ENCODE results near the gene SBNO2. TPM values are rescaled to one million over a fixed set of nuclear protein-coding genes. Genes with fewer than 3 reads are reported as not detected.
A peak's percentile ranks its signal among the peaks of the same experiment; 100 is the strongest.

Gene SBNO2
- total and polyA plus RNA-seq, 2 donors (not counting 1 experiment from before 2014, with no cell fraction given) = 42.8 to 83.3 TPM

DNA sequence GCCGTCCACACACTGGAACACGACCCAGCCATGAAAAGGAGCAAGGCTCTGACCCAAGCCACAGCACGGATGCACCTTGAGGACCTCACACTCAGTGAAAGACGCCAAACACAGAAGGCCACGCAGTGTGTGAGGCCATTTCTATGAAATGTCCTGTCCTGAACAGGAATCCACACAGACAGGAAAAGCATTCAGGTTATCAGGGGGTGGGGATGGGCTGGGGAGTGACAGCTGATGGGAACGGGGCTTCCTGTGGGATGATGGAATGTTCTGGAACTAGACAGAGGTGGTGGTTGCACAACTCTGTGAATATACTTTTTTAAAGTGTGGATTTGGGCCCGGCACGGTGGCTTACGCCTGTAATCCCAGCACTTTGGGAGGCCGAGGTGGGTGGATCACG is 39.6 kb downstream of the SBNO2 start:
- POLR2A ChIA-PET = interaction anchor here (0.6 to 0.7 kb wide), 2 partner anchors 24 to 212 kb away, joined by 3 to 4 read pairs; no protein-coding TSS in a partner anchor
- WGBS (ENCODE audit: insufficient coverage) = 96% methylated on average over 6 of the region's 11 CpGs
- peaks cover 42 to 58% of the 10 kb centered on the region in 2 donors for H3K4me1 ChIP-seq (ENCODE audit: control insufficient read depth in 2 of 2, insufficient read depth in 2 of 2, low read length in 2 of 2)

GRCh38 chr19:1133471-1133929 is 40.6 kb downstream of the SBNO2 start:
- H3K27ac Mint-ChIP-seq = peak overlapping the region; percentile 93
- WGBS (ENCODE audit: insufficient coverage) = 73% methylated on average over 25 of the region's 25 CpGs
- H3K4me1 Mint-ChIP-seq = peaks cover 38% of the 10 kb centered on the region
- Histone ChIP-seq H3K4me3 (ENCODE audit: control extremely low read depth in 1 of 5, extremely low read depth in 1 of 5, insufficient read depth in 1 of 5, low read depth in 2 of 5, low read length in 4 of 5) (peak overlapping the region in 4 of 5 experiments; percentile 70 to 92 (median 82)), H3K9ac (ENCODE audit: low read length) (peak overlapping the region; percentile 87), H2AFZ (ENCODE audit: insufficient read depth, low read depth, low read length, poor library complexity, severe bottlenecking) (peak overlapping the region; percentile 79), H3K36me3 (replicated peaks in 1 of 2; ENCODE audit: control extremely low read depth in 1 of 2, control insufficient read depth in 1 of 2, extremely low read depth in 1 of 2, insufficient read depth in 2 of 2, low read length in 1 of 2) (no peaks in the 10 kb centered on the region), H3K27me3 (replicated peaks in 1 of 4; ENCODE audit: control extremely low read depth in 1 of 4, control insufficient read depth in 3 of 4, insufficient read depth in 4 of 4, low read length in 3 of 4) (no peaks in the 10 kb centered on the region), H3K4me2 (replicated peaks; ENCODE audit: low read depth, low read length, poor library complexity, severe bottlenecking) (peak overlapping the region; percentile 95), H3K79me2 (ENCODE audit: control insufficient read depth, insufficient read depth, low read length) (peaks cover 67% of the 10 kb centered on the region), H3K27ac (ENCODE audit: low read length in 2 of 2) (peak overlapping the region; percentile 78 to 89), H3K9me3 (ENCODE audit: control extremely low read depth in 1 of 3, control insufficient read depth in 2 of 3, insufficient read depth in 1 of 3, low read length in 2 of 3) (peaks cover 0 to 5% (median 0%) of the 10 kb centered on the region in 3 donors), H4K20me1 (ENCODE audit: control insufficient read depth, insufficient read depth, low read length, poor library complexity, severe bottlenecking) (peaks cover 43% of the 10 kb centered on the region), H3K4me1 (ENCODE audit: control insufficient read depth in 2 of 2, insufficient read depth in 2 of 2, low read length in 2 of 2) (peaks cover 42 to 58% of the 10 kb centered on the region in 2 donors)
- ATAC-seq (ENCODE audit: low read depth) = peak; percentile 67
- TF ChIP-seq, protein P1, sequence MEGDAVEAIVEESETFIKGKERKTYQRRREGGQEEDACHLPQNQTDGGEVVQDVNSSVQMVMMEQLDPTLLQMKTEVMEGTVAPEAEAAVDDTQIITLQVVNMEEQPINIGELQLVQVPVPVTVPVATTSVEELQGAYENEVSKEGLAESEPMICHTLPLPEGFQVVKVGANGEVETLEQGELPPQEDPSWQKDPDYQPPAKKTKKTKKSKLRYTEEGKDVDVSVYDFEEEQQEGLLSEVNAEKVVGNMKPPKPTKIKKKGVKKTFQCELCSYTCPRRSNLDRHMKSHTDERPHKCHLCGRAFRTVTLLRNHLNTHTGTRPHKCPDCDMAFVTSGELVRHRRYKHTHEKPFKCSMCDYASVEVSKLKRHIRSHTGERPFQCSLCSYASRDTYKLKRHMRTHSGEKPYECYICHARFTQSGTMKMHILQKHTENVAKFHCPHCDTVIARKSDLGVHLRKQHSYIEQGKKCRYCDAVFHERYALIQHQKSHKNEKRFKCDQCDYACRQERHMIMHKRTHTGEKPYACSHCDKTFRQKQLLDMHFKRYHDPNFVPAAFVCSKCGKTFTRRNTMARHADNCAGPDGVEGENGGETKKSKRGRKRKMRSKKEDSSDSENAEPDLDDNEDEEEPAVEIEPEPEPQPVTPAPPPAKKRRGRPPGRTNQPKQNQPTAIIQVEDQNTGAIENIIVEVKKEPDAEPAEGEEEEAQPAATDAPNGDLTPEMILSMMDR (IDR thresholded peaks at IDR 0.05) = no peak
- TF ChIP-seq EZH2 (IDR thresholded peaks at IDR 0.05; ENCODE audit: borderline replicate concordance, insufficient read depth, low read depth, low read length, poor library complexity, severe bottlenecking) = no peak
- peak; percentile 83 for DNase-seq
- H3K9me3 Mint-ChIP-seq (ENCODE audit: insufficient read depth) = no peaks in the 10 kb centered on the region
- intact Hi-C loops (cut with micrococcal nuclease) = loop anchor here (2.0 to 5.0 kb wide), 2 partner anchors 21 to 59 kb away; no protein-coding TSS in a partner anchor
- H3K4me3 Mint-ChIP-seq = peak overlapping the region; percentile 90
- POLR2A ChIA-PET = interaction anchor here (0.5 to 0.8 kb wide), 3 partner anchors 39 to 110 kb away, joined by 3 to 6 read pairs (median 3); no protein-coding TSS in a partner anchor
- CTCF ChIA-PET = interaction anchor here (0.7 to 1.7 kb wide), 5 partner anchors 20 to 276 kb away, joined by 3 to 9 read pairs (median 3); no protein-coding TSS in a partner anchor
- H3K27me3 Mint-ChIP-seq = no peaks in the 10 kb centered on the region

More for the DNA sequence above, 39.6 kb downstream of the SBNO2 start:
- Histone ChIP-seq H3K9ac (ENCODE audit: low read length) (no peak overlapping the region), H3K4me3 (ENCODE audit: control extremely low read depth in 1 of 5, extremely low read depth in 1 of 5, insufficient read depth in 1 of 5, low read depth in 2 of 5, low read length in 4 of 5) (no peak overlapping the region), H3K36me3 (replicated peaks in 1 of 2; ENCODE audit: control extremely low read depth in 1 of 2, control insufficient read depth in 1 of 2, extremely low read depth in 1 of 2, insufficient read depth in 2 of 2, low read length in 1 of 2) (no peaks in the 10 kb centered on the region), H3K4me2 (replicated peaks; ENCODE audit: low read depth, low read length, poor library complexity, severe bottlenecking) (no peak overlapping the region), H3K27me3 (replicated peaks in 1 of 4; ENCODE audit: control extremely low read depth in 1 of 4, control insufficient read depth in 3 of 4, insufficient read depth in 4 of 4, low read length in 3 of 4) (no peaks in the 10 kb centered on the region), H3K79me2 (ENCODE audit: control insufficient read depth, insufficient read depth, low read length) (peaks cover 58% of the 10 kb centered on the region), H2AFZ (ENCODE audit: insufficient read depth, low read depth, low read length, poor library complexity, severe bottlenecking) (no peak overlapping the region), H3K27ac (ENCODE audit: low read length in 2 of 2) (no peak overlapping the region), H4K20me1 (ENCODE audit: control insufficient read depth, insufficient read depth, low read length, poor library complexity, severe bottlenecking) (peaks cover 33% of the 10 kb centered on the region), H3K9me3 (ENCODE audit: control extremely low read depth in 1 of 3, control insufficient read depth in 2 of 3, insufficient read depth in 1 of 3, low read length in 2 of 3) (peaks cover 0 to 5% (median 0%) of the 10 kb centered on the region in 3 donors)
- DNase-seq (no peak), ATAC-seq (ENCODE audit: low read depth) (no peak)
- CTCF ChIA-PET = interaction anchor here (0.9 to 1.7 kb wide), 2 partner anchors 21 to 106 kb away, joined by 3 to 9 read pairs; no protein-coding TSS in a partner anchor
- H3K27ac Mint-ChIP-seq = peak overlapping the region; percentile 15
- H3K9me3 Mint-ChIP-seq (ENCODE audit: insufficient read depth) = no peaks in the 10 kb centered on the region
- peaks cover 37% of the 10 kb centered on the region for H3K4me1 Mint-ChIP-seq
- TF ChIP-seq, protein P1 (IDR thresholded peaks at IDR 0.05) = no peak
- TF ChIP-seq EZH2 (IDR thresholded peaks at IDR 0.05; ENCODE audit: borderline replicate concordance, insufficient read depth, low read depth, low read length, poor library complexity, severe bottlenecking) = no peak
- H3K4me3 Mint-ChIP-seq = no peak overlapping the region
- intact Hi-C loops (cut with micrococcal nuclease) = loop anchor here (5.0 kb wide), 1 partner anchor 58 kb away; no protein-coding TSS in a partner anchor
- no peaks in the 10 kb centered on the region for H3K27me3 Mint-ChIP-seq
